HCT116 (cell line): Measurements from ENCODE around the gene UPF1. TPM values are rescaled to one million over a fixed set of nuclear protein-coding genes. Genes with fewer than 3 reads are reported as not detected.

Experiments used
- ATAC-seq: fragments of 200-7000 bp; cut with Tn5 transposase; 2 replicates; pipeline ENCODE4 v1.9.1; 2020; ENCODE audit warnings: mild to moderate bottlenecking, moderate library complexity
- BruUV-seq: library from RNA; stranded (reverse); fragments of 400-500 nt; replicated peaks from 2 replicates; lab custom pipeline; 2021; lab: Mats Ljungman, UMichigan
- CTCF ChIA-PET: fragments of 300-600 bp; sonication (Branson Sonifier 250); formaldehyde crosslinking; loops from one replicate; lab custom pipeline; 2021; ENCODE audit warnings: antibody characterized with exemption; lab: Charles Lee
- POLR2A ChIA-PET: fragments of 300-600, 350-600 bp; sonication (Branson Sonifier 250); formaldehyde crosslinking; loops from one replicate; lab custom pipeline; 2021; ENCODE audit warnings: antibody characterized with exemption; lab: Charles Lee
- RAD21 ChIA-PET, 2 experiments: fragments of 300-600 bp; sonication (Branson Sonifier 250); formaldehyde crosslinking; loops; one replicate each; lab custom pipeline; 2023; ENCODE audit warnings: low total read pairs in 2 of 2; ENCODE audit not compliant: uncharacterized antibody in 2 of 2, unreplicated experiment in 2 of 2, low non-redundant PET in 1 of 2; lab: Charles Lee
- DNase-seq: peaks from one replicate; pipeline ENCODE4 v3.0.0-alpha.2; 2010; ENCODE audit warnings: low read depth, low spot score
- H2AFZ ChIP-seq: fragments of 200-600 bp; shearing (Covaris generic), sonication (generic); 2 replicates; pipeline ENCODE4 v1.6.1; 2017; ENCODE audit warnings: low read depth, mixed run types, mixed read lengths, antibody characterized with exemption, low read length; ENCODE audit not compliant: poor library complexity, severe bottlenecking
- H3K27ac ChIP-seq: 2 replicates; pipeline ENCODE4 v1.5.1; 2012; ENCODE audit warnings: low read depth, low read length
- H3K27me3 ChIP-seq: fragments of 200-600 bp; sonication (generic); 2 replicates; pipeline ENCODE4 v1.6.1; 2016; ENCODE audit warnings: mixed run types, low read length, mixed read lengths; ENCODE audit not compliant: insufficient read depth
- H3K36me3 ChIP-seq, 2 experiments: fragments of 200-500 bp in 1 of 2; fragments of 200-600 bp in 1 of 2; sonication (Bioruptor generic) in 1 of 2; sonication (generic) in 1 of 2; 2 replicates each; pipeline versions ENCODE4 v1.5.1 to v1.6.1; 2014 to 2016; ENCODE audit warnings: low read length in 2 of 2, inconsistent platforms in 1 of 2, mixed read lengths in 1 of 2, mixed run types in 1 of 2; ENCODE audit not compliant: insufficient read depth in 2 of 2, control insufficient read depth in 1 of 2
- H3K4me1 ChIP-seq, 2 experiments: fragments of 200-600 bp in 1 of 2; sonication (generic) in 1 of 2; 2 replicates each; pipeline versions ENCODE4 v1.5.1 to v1.6.1; 2012 to 2017; ENCODE audit warnings: low read length in 2 of 2, inconsistent platforms in 1 of 2, mild to moderate bottlenecking in 1 of 2, mixed read lengths in 1 of 2, mixed run types in 1 of 2, moderate library complexity in 1 of 2; ENCODE audit not compliant: insufficient read depth in 2 of 2, control insufficient read depth in 1 of 2
- H3K4me2 ChIP-seq: fragments of 200-600 bp; sonication (generic); 2 replicates; pipeline ENCODE4 v1.6.1; 2017; ENCODE audit warnings: mixed run types, low read length, mixed read lengths
- H3K4me3 ChIP-seq, 2 experiments: fragments of 200-600 bp in 1 of 2; sonication (generic) in 1 of 2; replicated peaks in 1 of 2; 2 replicates each; pipeline ENCODE4 v1.5.1; 2011 to 2016; ENCODE audit warnings: low read length in 2 of 2, control low read depth in 1 of 2, low read depth in 1 of 2, mild to moderate bottlenecking in 1 of 2, mixed read lengths in 1 of 2, mixed run types in 1 of 2
- H3K79me2 ChIP-seq: fragments of 200-600 bp; sonication (generic); 2 replicates; pipeline ENCODE4 v1.6.1; 2017; ENCODE audit warnings: mild to moderate bottlenecking, mixed run types, low read length, moderate library complexity, mixed read lengths; ENCODE audit not compliant: insufficient read depth
- H3K9ac ChIP-seq: fragments of 200-600 bp; sonication (generic); 2 replicates; pipeline ENCODE4 v1.6.1; 2016; ENCODE audit warnings: low read length, mixed read lengths
- H3K9me2 ChIP-seq: fragments of 200-600 bp; sonication (generic), shearing (Covaris generic); 2 replicates; pipeline ENCODE4 v1.6.1; 2017; ENCODE audit warnings: mixed run types, mild to moderate bottlenecking, moderate library complexity; ENCODE audit not compliant: insufficient read depth
- H3K9me3 ChIP-seq, 2 experiments: fragments of 200-500 bp in 1 of 2; fragments of 200-600 bp in 1 of 2; sonication (Bioruptor generic) in 1 of 2; sonication (generic) in 1 of 2; 2 replicates each; pipeline ENCODE4 v1.6.1; 2014 to 2017; ENCODE audit warnings: low read length in 2 of 2, mixed read lengths in 2 of 2, inconsistent platforms in 1 of 2, low read depth in 1 of 2, mild to moderate bottlenecking in 1 of 2, mixed run types in 1 of 2, moderate library complexity in 1 of 2; ENCODE audit not compliant: control insufficient read depth in 1 of 2, insufficient read depth in 1 of 2
- H4K20me1 ChIP-seq: fragments of 200-600 bp; sonication (generic), shearing (Covaris generic); 2 replicates; pipeline ENCODE4 v1.6.1; 2017; ENCODE audit warnings: mixed run types, mild to moderate bottlenecking, moderate library complexity; ENCODE audit not compliant: insufficient read depth
- EZH2 ChIP-seq: fragments of 200-600 bp; sonication (generic); IDR thresholded peaks from 2 replicates; pipeline ENCODE4 v1.6.1; 2017; ENCODE audit warnings: antibody characterized with exemption, mixed run types
- JUND ChIP-seq: IDR thresholded peaks from 2 replicates; pipeline ENCODE4 v1.6.1; 2012
- RAD21 ChIP-seq: IDR thresholded peaks from 2 replicates; pipeline ENCODE4 v1.6.1; 2012; ENCODE audit warnings: low read depth, mild to moderate bottlenecking
- YY1 ChIP-seq: IDR thresholded peaks from 2 replicates; pipeline ENCODE4 v1.6.1; 2011; ENCODE audit warnings: low read length, low read depth, moderate library complexity, mild to moderate bottlenecking; ENCODE audit not compliant: insufficient replicate concordance; ENCODE audit errors: extremely low read depth
- intact Hi-C: fragments of 100-400 bp; cut with micrococcal nuclease; formaldehyde crosslinking; loops from 2 replicates; pipeline ENCODE4 v1.10.0; 2022
- total RNA-seq: library from RNA; stranded (reverse); gene quantifications from one replicate; pipeline ENCODE4 v1.2.1, GENCODE V29; 2021; ENCODE audit not compliant: unreplicated experiment
- TF ChIP-seq, protein P1 (sequence below), 3 experiments: fragments of 200-600 bp in 1 of 3; sonication (generic) in 1 of 3; IDR thresholded peaks in 2 of 3; conservative IDR thresholded peaks in 1 of 3; 2 replicates each; pipeline ENCODE4 v1.5.1; 2012 to 2017; ENCODE audit warnings: low read depth in 2 of 3, low read length in 2 of 3, antibody characterized with exemption in 1 of 3, borderline replicate concordance in 1 of 3, control low read depth in 1 of 3, mild to moderate bottlenecking in 1 of 3, mixed read lengths in 1 of 3, mixed run types in 1 of 3, moderate library complexity in 1 of 3; ENCODE audit not compliant: insufficient read depth in 1 of 3

The UPF1 gene
- total RNA-seq, 1 experiment from 2014 or later = 78.5 TPM

GRCh38 chr19:18852648-18853047 lies 20.9 kb downstream of the UPF1 start:
- Histone ChIP-seq H3K27me3 (no peaks in the 10 kb centered on the region), H3K9me2 (no peaks in the 10 kb centered on the region), H2AFZ (no peak overlapping the region)
- intact Hi-C loops = no loop called here
- TF ChIP-seq YY1 = no peak
- TF ChIP-seq EZH2 = no peak
- no peak for TF ChIP-seq JUND
- TF ChIP-seq RAD21 = no peak
- TF ChIP-seq, all 23 proteins: peak for 0
- H3K27ac ChIP-seq = no peak overlapping the region
- no peak overlapping the region for H3K4me2 ChIP-seq
- peaks cover 69% of the 10 kb centered on the region for H3K79me2 ChIP-seq
- BruUV-seq = no TSS peak
- DNase-seq = no peak
- peaks cover 58 to 86% of the 10 kb centered on the region in 2 experiments for H3K36me3 ChIP-seq
- RAD21 ChIA-PET = no interaction called here
- no peaks in the 10 kb centered on the region for H3K4me1 ChIP-seq
- no peak overlapping the region for H3K9ac ChIP-seq
- CTCF ChIA-PET = no interaction called here
- H4K20me1 ChIP-seq = peaks cover 9% of the 10 kb centered on the region; the same call in 1 of the 2 replicates
- no peak for ATAC-seq
- no peaks in the 10 kb centered on the region for H3K9me3 ChIP-seq
- H3K4me3 ChIP-seq = no peak overlapping the region
- POLR2A ChIA-PET = no interaction called here

DNA sequence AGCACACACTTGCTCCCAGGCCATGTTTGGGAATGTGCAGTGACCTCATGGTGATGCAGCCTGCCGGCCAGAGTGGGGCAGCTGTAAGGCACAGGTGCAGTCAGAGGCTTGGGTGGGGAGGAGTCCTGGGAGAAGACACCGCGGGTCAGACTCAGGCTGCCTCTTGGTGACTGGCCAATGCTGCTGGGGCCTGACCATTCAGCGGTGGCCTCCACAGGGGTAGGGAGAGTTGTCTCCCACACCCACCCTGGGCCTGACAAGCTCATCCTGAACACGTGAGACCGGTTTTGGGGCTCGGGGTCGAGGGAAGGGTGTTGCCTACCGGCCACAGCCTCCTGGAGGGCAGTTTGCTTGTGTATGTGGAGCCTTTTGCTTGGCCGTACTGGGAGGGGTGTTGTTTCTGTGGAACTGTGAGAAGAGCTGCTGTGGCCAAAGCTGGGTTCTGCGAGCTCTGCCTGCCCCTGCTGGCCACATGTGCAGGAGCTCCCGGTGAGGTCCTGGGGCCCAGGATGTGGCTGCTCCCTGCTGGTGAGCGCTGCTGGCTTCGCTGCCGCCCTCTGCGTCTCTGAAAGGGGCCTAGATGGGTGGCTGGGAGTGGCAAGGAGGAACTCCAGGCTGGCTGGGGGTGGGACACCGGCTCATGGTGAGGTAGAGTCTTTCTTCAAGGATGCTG lies 22.1 kb downstream of the UPF1 start:
- TF ChIP-seq EZH2 = no peak
- TF ChIP-seq, protein P1, sequence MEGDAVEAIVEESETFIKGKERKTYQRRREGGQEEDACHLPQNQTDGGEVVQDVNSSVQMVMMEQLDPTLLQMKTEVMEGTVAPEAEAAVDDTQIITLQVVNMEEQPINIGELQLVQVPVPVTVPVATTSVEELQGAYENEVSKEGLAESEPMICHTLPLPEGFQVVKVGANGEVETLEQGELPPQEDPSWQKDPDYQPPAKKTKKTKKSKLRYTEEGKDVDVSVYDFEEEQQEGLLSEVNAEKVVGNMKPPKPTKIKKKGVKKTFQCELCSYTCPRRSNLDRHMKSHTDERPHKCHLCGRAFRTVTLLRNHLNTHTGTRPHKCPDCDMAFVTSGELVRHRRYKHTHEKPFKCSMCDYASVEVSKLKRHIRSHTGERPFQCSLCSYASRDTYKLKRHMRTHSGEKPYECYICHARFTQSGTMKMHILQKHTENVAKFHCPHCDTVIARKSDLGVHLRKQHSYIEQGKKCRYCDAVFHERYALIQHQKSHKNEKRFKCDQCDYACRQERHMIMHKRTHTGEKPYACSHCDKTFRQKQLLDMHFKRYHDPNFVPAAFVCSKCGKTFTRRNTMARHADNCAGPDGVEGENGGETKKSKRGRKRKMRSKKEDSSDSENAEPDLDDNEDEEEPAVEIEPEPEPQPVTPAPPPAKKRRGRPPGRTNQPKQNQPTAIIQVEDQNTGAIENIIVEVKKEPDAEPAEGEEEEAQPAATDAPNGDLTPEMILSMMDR (IDR thresholded peaks at IDR 0.05 in 2 of 3, conservative IDR thresholded peaks at IDR 0.05 in 1 of 3; ENCODE audit: borderline replicate concordance in 1 of 3, insufficient read depth in 1 of 3, low read depth in 2 of 3, low read length in 2 of 3) = peak in 1 of 3 experiments; percentile 30; a peak in 1 of 6 replicates
- no peaks in the 10 kb centered on the region for H3K4me1 ChIP-seq
- H3K27ac ChIP-seq = no peak overlapping the region
- H3K4me2 ChIP-seq = no peak overlapping the region
- H3K27me3 ChIP-seq = no peaks in the 10 kb centered on the region
- DNase-seq = no peak
- ChIA-PET POLR2A (no interaction called here), CTCF (no interaction called here), RAD21 (no interaction called here)
- H3K9me3 ChIP-seq = no peaks in the 10 kb centered on the region
- peaks cover 64 to 82% of the 10 kb centered on the region in 2 experiments for H3K36me3 ChIP-seq
- H2AFZ ChIP-seq = no peak overlapping the region
- BruUV-seq = no TSS peak
- no peak overlapping the region for H3K9ac ChIP-seq
- no peaks in the 10 kb centered on the region for H3K9me2 ChIP-seq
- intact Hi-C loops = no loop called here
- peaks cover 67% of the 10 kb centered on the region for H3K79me2 ChIP-seq
- peaks cover 2% of the 10 kb centered on the region; the same call in 1 of the 2 replicates for H4K20me1 ChIP-seq
- ATAC-seq = peak; percentile 43
- H3K4me3 ChIP-seq = no peak overlapping the region
